IPS-NIHi7 (cell line): Measurements from ENCODE around the gene CTNNB1.

Source experiments
- DNase-seq: peaks from one replicate; pipeline ENCODE4 v3.0.0; 2012; ENCODE audit warnings: mixed read lengths; ENCODE audit errors: extremely low spot score

The CTNNB1 gene

GRCh38 chr3:41198950-41199865 lies at the start of gene CTNNB1:
TSS of gene CTNNB1 (plus strand) at chr3:41199505. CDS start at chr3:41224069, 24,564 bp downstream.
- DNase-seq = peak; percentile 79

DNA sequence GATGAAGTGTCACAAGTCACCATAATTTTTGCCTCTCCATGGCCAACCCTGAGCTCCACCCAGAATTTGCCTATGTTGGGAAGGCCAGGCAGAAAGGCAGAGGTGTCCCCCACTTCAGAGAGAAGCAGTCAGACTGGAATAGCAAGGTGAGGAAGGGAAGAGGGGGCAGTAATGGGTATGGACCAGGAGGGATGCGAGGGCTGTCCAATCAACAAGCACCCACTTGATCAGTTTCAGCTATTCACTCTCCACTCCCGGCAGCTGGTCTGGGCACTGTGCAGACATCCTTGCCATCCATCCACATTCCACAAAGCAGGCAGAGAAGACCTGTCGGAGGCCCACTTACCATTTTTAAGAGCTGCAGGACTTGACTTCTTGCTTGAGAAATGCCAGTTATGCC lies 43.5 kb upstream of the CTNNB1 start:
- DNase-seq = no peak

- no peak for DNase-seq
These were observed 40.4 kb upstream of the CTNNB1 start for GRCh38 chr3:41158947-41159346.

- DNase-seq = no peak
These were observed 39.6 kb upstream of the CTNNB1 start for GRCh38 chr3:41159588-41160189.

GRCh38 chr3:41162541-41162940 lies 36.8 kb upstream of the CTNNB1 start:
- DNase-seq = no peak

GRCh38 chr3:41163006-41163405 lies 36.3 kb upstream of the CTNNB1 start:
- DNase-seq = no peak

- no peak for DNase-seq
These were observed 35.9 kb upstream of the CTNNB1 start for GRCh38 chr3:41163421-41163820.

DNA sequence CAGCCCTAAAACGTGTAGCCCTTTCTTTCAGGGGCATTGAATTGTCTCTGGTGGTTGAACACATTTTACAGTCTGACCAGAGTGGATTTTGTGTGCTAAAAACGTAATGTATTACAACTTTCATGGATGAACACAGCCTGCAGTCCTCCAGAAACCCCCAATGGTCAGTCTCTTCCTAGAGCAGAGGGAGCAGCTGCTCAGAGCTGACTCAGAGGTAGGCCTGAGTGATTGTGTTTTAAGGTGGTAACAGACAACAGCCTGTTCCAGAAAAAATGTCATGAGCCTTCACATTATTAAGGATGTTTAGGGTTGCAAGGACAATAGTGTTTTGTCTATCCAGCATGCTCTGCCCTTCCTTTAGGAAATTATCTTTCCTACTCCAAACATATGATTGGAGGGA lies 34.5 kb upstream of the CTNNB1 start:
- no peak for DNase-seq

DNA sequence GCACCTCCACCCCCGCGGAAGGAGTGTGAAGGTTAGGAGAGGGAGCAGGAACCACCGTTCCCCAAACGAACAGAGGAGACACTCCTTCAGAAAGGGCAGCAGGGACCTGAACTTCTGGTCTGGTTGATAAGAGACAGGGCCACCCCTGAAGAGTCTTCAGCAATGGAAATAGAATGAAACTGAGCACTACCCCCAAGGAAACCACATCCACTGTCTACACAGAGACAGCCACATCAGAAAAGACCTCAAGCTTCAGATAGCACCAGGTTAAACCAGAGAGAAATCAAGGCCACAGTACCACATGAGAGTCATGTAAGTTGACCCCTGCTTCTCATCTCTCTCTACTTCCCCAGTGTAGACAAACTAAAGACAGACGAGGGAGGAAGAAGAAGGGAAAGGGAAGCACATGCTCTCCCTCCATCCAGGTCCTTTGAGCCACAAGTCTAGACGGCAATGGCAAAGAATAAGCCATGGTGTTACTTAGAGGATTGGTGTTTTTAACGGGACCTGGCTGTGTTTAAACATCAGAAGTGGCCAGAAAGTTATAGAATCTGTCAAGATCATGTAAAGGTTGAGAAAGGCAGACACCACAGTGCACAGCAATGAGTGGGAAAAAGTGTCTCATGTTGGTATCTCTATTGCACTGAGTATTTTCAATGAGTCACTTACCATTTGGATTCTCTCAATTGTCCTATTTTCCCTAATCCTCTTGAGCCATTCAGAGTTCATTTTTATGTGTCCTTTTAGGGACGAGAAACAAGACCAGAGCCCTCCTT lies 31.4 kb upstream of the CTNNB1 start:
- DNase-seq = no peak

GRCh38 chr3:41169023-41169422 lies 30.3 kb upstream of the CTNNB1 start:
- no peak for DNase-seq

- DNase-seq = no peak
These were observed 25.1 kb upstream of the CTNNB1 start for GRCh38 chr3:41173926-41174885.

DNA sequence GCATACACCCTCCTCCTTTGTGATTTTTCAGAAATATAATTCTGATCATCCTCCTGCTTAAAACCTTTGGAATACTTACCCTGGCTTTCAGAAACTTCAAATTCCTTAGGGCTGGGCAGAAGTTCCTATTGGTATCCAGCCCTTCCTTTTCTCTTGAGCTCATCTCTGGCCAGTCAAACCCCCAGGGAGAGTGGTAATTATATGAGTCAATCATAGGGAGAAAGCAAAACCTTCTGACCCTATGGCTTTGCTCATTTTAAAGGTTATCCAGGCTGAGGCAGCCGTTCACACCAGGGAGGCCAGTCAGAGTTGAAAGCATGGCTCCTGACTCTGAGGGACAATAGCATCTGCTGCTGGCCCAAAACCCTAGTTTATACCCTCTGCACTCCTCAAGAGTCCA lies 23.9 kb upstream of the CTNNB1 start:
- peak; percentile 26 for DNase-seq

DNA sequence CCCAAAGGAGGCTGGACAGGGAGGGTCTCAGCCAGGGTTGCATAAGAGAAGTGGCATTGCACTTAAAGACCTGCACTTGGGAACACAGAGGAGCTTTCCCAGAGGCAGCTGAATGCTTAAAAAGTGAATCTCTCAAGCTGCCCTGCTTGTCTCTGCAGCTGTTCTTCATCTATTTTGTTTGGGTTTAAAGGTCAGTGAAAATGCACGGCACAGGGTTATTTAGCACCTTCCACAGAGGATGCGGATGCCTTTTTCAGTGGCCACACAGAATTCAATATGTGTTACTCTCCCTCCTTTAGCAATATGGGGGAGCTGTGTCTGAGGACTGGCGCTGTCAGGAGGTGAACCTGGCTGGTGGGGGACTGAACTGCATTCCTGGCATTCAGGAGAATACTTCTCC lies 22.7 kb upstream of the CTNNB1 start:
- DNase-seq = no peak

GRCh38 chr3:41178576-41178975 lies 20.7 kb upstream of the CTNNB1 start:
- DNase-seq = no peak

DNA sequence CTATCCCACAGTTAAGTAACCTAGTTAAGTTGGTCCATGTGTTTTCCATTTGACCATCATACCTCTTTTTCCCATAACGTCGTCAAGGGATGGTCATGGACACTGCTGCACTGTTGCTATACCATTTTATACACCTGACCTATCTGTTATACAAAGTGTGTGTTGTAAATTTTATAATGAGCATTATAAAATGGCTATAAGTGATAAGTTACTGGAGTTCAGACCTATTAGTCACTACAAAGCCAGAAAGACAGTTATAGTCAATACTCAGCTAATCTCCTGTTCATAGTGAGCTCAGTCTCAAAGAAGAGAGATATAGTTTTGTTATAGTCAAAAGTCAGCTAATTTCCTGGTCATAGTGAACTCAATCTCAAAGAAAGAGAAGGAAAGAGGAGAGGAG lies 18.9 kb upstream of the CTNNB1 start:
- DNase-seq = no peak

DNA sequence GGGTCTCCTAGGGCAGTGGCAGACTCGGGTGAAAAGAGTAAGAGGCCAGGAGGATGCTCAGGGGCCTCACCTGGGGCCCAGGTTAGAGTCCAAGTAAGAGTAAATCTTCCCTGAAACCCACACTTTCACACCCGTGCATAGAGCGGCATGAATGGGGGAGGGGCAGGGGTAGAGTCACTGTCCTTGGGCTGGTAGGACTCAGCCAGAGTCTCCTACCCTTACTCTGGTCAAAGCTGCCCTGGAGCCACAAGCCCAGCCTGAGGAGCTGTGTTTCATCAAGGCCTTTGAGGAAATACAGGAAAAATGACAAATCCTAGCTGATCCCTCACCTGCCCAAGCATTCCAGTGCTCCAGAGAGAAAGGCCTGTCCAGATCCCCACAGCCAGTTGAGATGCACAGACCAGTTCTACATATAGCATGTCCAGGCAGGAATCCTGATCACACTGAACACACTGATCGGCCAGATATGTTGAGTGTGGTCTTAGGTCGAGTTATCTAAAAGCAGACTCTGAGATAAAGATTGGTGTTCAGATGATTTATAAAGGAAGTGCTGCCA lies 16.7 kb upstream of the CTNNB1 start:
- no peak for DNase-seq

GRCh38 chr3:41184394-41184793 lies 14.9 kb upstream of the CTNNB1 start:
- DNase-seq = no peak

GRCh38 chr3:41186297-41186696 lies 13.0 kb upstream of the CTNNB1 start:
- DNase-seq = no peak

- no peak for DNase-seq
These were observed 11.0 kb upstream of the CTNNB1 start for GRCh38 chr3:41188306-41188705.

- DNase-seq = no peak
These were observed 8.6 kb upstream of the CTNNB1 start for GRCh38 chr3:41190509-41191284.
